Heart left ventricle (tissue), 16 donors: ENCODE data around the gene LPIN1. TPM values are rescaled to one million over a fixed set of nuclear protein-coding genes. Genes with fewer than 3 reads are reported as not detected.

Experiments used
- ATAC-seq, 4 donors: fragments of 200-7000 bp; cut with Tn5 transposase; one replicate each; pipeline ENCODE4 v1.9.1; 2020 to 2022; ENCODE audit warnings: moderate library complexity in 4 of 4, mild to moderate bottlenecking in 3 of 4, moderate number of reproducible peaks in 1 of 4
- DNase-seq, 5 donors: peaks; one replicate each; pipeline ENCODE4 v3.0.0-alpha.2; 2020
- H3K27ac ChIP-seq, 12 donors: fragments of 200-600 bp; sonication (generic) in 4 of 12; one replicate each; pipeline versions ENCODE4 v1.5.0 to v1.8.0; 2016 to 2022; ENCODE audit warnings: mild to moderate bottlenecking in 2 of 12
- H3K27me3 ChIP-seq, 9 donors: fragments of 200-600 bp; sonication (generic) in 2 of 9; one replicate each; pipeline versions ENCODE4 v1.5.1 to v1.8.0; 2016 to 2022; ENCODE audit warnings: mild to moderate bottlenecking in 3 of 9
- H3K36me3 ChIP-seq, 9 donors: fragments of 200-600 bp; sonication (generic) in 2 of 9; one replicate each; pipeline versions ENCODE4 v1.5.0 to v1.8.0; 2018 to 2022; ENCODE audit warnings: mild to moderate bottlenecking in 2 of 9
- H3K4me1 ChIP-seq, 12 donors: fragments of 200-600 bp; sonication (generic) in 4 of 12; one replicate each; pipeline versions ENCODE4 v1.5.0 to v1.8.0; 2016 to 2022; ENCODE audit warnings: mild to moderate bottlenecking in 3 of 12
- H3K4me3 ChIP-seq, 12 donors: fragments of 200-600 bp; sonication (generic) in 4 of 12; one replicate each; pipeline versions ENCODE4 v1.5.0 to v1.8.0; 2017 to 2022; ENCODE audit warnings: mild to moderate bottlenecking in 9 of 12, moderate library complexity in 4 of 12
- H3K9me3 ChIP-seq, 12 donors: fragments of 200-600 bp; sonication (generic) in 4 of 12; one replicate each; pipeline versions ENCODE4 v1.5.0 to v1.8.0; 2016 to 2022; ENCODE audit warnings: mild to moderate bottlenecking in 1 of 12
- POLR2A ChIP-seq, 2 donors: fragments of 450-650 bp; IDR thresholded peaks; one replicate each; pipeline ENCODE4 v1.6.1; 2017; ENCODE audit warnings: antibody characterized with exemption in 2 of 2, mild to moderate bottlenecking in 2 of 2, moderate library complexity in 2 of 2
- WGBS, 4 donors: extraction: QIAGEN DNeasy Blood & Tissue Kit in 2 of 4; methylation state at CpG; one replicate each; pipeline versions ENCODE4 v1.1.5 to v1.1.7; 2013 to 2018; 5-methylcytosine and 5-hydroxymethylcytosine counted together
- intact Hi-C, 10 donors: fragments of 100-400 bp; cut with DNase I; formaldehyde crosslinking; loops; one replicate each; pipeline versions ENCODE4 v1.11.1 to v1.14.2; 2022
- polyA plus RNA-seq, 2 donors: library from polyadenylated mRNA; stranded (reverse); fragments of 200-250 nt; gene quantifications; one replicate each; pipeline ENCODE4 v1.2.3, GENCODE V29; 2013
- total RNA-seq, 9 donors: library from RNA; depleted of rRNA in 2 of 9; stranded (reverse); fragments of >200 nt in 2 of 9; fragmentation: NEBNext Ultra II Directional in 3 of 9; extraction: Animal tissue kit (Norgen Biotek cat#: 25700) in 3 of 9; gene quantifications; one replicate each; pipeline versions ENCODE4 v1.1.0 to v1.2.4, GENCODE V29; 2016 to 2023
- TF ChIP-seq, protein P1 (sequence below), 12 donors: fragments of 200-600 bp; sonication (generic) in 4 of 12; IDR thresholded peaks; one replicate each; pipeline versions ENCODE4 v1.5.0 to v1.8.0; 2018 to 2022; ENCODE audit warnings: antibody characterized with exemption in 12 of 12, mild to moderate bottlenecking in 5 of 12
- donor health status: ischemic (EF 13 %, LVEDD 7.1; RV severe dilation, severe dysfunction).
- donor health status: healthy with polysubstance abuse.
- donor health status: DM: no; HTN: yes; CAD: no.
- donor health status: DM: no; HTN: no; CAD: no.
- donor health status: ischemic (EF 25% LVEDD 6.9; RV normal size, moderate dysfunction).
- donor health status: ischemic (EF 25% LVEDD 5.7; RV mildly dilated, moderate dysfunction).
- donor health status: healthy.
- donor health status: DM: yes; HTN: yes; CAD: no.
- donor health status: ischemic (EF 35%, LVEDD 5.7; RV mildly dilated, moderate dysfunction).
- donor health status: nonischemic (EF 11% LVEDD 7.7; RV severe dilation, severe dysfunction).
- donor health status: DM: yes; HTN: yes; CAD: no.
- donor health status: PGD.
- donor health status: ischemic (EF 29% LVEDD 5.4; RV normal size, mild dysfunction).
- donor health status: nonischemic (EF 23%, LVEDD 6.1; RV moderate dilation, normal function).

The LPIN1 gene
- total and polyA plus RNA-seq, 11 donors = 15.0 to 57.1 (median 43.8) TPM

DNA sequence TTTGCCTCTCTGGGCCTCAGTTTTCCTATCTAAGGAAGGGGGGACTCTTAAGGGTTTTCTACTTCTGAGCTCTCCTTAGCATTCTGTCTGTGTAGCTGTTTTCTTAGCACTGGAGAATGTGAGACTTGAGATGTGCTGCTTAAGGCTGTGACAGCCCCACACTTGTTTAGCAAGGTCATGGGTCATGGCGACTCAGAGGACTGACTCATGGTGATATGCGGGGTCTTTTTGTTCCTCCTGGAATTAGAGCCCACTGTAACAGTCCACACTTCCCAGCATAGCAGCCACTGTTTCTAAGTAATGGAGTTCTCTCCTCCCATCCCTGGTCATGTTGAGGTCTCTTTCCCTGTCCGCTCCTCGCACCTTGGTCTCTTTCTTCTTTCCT lies 4.1 kb upstream of the LPIN1 start:
- Histone ChIP-seq H3K4me3 (no peak overlapping the region), H3K27me3 (no peaks in the 10 kb centered on the region), H3K27ac (no peak overlapping the region), H3K36me3 (no peaks in the 10 kb centered on the region), H3K4me1 (peaks cover under 1 to 44% (median 22%) of the 10 kb centered on the region in 12 donors), H3K9me3 (no peaks in the 10 kb centered on the region)
- TF ChIP-seq, protein P1, sequence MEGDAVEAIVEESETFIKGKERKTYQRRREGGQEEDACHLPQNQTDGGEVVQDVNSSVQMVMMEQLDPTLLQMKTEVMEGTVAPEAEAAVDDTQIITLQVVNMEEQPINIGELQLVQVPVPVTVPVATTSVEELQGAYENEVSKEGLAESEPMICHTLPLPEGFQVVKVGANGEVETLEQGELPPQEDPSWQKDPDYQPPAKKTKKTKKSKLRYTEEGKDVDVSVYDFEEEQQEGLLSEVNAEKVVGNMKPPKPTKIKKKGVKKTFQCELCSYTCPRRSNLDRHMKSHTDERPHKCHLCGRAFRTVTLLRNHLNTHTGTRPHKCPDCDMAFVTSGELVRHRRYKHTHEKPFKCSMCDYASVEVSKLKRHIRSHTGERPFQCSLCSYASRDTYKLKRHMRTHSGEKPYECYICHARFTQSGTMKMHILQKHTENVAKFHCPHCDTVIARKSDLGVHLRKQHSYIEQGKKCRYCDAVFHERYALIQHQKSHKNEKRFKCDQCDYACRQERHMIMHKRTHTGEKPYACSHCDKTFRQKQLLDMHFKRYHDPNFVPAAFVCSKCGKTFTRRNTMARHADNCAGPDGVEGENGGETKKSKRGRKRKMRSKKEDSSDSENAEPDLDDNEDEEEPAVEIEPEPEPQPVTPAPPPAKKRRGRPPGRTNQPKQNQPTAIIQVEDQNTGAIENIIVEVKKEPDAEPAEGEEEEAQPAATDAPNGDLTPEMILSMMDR (IDR thresholded peaks at IDR 0.05) = no peak
- intact Hi-C loops = loop anchor here in 5 of 10 donors (2.0 to 5.0 kb wide), 3 partner anchors 35 to 40 kb away; no protein-coding TSS in a partner anchor
- DNase-seq (no peak), ATAC-seq (no peak)
- 92 to 95% (median 93%) methylated on average over 4 of the region's 4 CpGs for WGBS, 4 donors

DNA sequence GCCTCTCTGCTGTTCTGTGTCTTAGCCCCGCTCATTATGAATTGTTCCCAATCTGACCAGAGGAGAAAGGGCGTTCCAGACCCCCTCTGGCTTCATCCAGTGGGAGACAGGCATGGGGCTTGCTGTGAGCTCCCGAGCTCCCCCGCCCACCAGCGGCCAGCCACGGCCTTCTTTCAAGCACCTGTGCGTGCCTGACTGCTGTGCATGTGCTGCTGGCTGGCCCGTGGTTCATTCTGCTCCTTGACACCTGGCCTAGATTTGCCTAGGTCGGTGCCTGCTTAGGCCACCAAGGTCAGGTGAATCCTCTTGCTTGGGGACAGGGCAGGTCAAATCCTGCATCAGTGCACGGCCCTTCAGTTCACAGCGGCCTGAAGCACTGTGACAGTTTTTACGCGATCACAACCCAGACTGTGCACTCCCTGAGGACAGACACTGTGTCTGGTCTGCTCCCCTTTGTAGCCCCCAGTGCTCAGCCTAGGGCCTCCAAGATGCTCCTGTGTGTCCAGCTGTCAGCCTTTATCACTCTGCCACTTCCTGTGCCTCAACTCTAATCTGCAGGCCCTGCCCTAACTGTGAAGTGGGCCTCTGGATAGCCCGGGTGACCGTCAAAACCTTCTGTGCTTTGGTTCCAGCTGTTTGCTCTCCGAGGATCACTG lies 3.6 kb upstream of the LPIN1 start:
- whole genome bisulfite sequencing, 4 donors = 86 to 90% (median 88%) methylated on average over 16 of the region's 16 CpGs
- intact Hi-C loops = loop anchor here in 5 of 10 donors (2.0 to 5.0 kb wide), 3 partner anchors 34 to 41 kb away; no protein-coding TSS in a partner anchor
- TF ChIP-seq, protein P1 (IDR thresholded peaks at IDR 0.05) = no peak
- no peak for TF ChIP-seq POLR2A (IDR thresholded peaks at IDR 0.05)
- Histone ChIP-seq H3K27me3 (no peaks in the 10 kb centered on the region), H3K4me1 (peaks cover 6 to 49% (median 24%) of the 10 kb centered on the region in 12 donors), H3K4me3 (no peak overlapping the region), H3K27ac (no peak overlapping the region), H3K36me3 (no peaks in the 10 kb centered on the region), H3K9me3 (no peaks in the 10 kb centered on the region)
- ATAC-seq = no peak
- no peak for DNase-seq

DNA sequence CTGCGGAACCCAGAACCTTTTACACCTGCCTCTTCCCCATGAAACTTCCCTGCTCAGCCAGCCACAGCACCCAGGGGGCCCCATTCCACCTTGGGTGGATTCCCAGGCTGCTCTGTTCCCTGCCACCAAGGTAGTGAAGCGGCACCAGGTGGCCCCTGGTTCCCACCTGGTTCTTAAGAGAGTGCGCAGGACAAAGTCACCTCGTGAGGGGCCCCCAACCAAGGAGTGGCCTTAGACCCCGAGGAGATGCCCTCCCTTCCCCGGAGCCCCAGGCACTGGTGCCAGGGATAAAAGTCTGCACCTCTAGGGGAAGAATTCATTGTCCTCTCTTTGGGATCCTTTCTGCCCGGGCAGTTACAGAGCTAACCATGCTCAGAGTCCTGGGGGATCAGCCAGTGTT lies 3.1 kb upstream of the LPIN1 start:
- Histone ChIP-seq H3K4me3 (no peak overlapping the region), H3K9me3 (no peaks in the 10 kb centered on the region), H3K36me3 (no peaks in the 10 kb centered on the region), H3K27me3 (no peaks in the 10 kb centered on the region), H3K4me1 (peaks cover 9 to 53% (median 27%) of the 10 kb centered on the region in 12 donors), H3K27ac (peak overlapping the region in 3 of 12 donors; percentile 14 to 78 (median 63))
- no peak for TF ChIP-seq POLR2A (IDR thresholded peaks at IDR 0.05)
- TF ChIP-seq, protein P1 (IDR thresholded peaks at IDR 0.05) = no peak
- DNase-seq (peak in 1 of 5 donors; percentile 32), ATAC-seq (no peak)
- intact Hi-C loops = loop anchor here in 5 of 10 donors (2.0 to 5.0 kb wide), 3 partner anchors 34 to 41 kb away; no protein-coding TSS in a partner anchor
- WGBS, 4 donors = 72 to 90% (median 85%) methylated on average over 5 to 7 of the region's 7 CpGs

DNA sequence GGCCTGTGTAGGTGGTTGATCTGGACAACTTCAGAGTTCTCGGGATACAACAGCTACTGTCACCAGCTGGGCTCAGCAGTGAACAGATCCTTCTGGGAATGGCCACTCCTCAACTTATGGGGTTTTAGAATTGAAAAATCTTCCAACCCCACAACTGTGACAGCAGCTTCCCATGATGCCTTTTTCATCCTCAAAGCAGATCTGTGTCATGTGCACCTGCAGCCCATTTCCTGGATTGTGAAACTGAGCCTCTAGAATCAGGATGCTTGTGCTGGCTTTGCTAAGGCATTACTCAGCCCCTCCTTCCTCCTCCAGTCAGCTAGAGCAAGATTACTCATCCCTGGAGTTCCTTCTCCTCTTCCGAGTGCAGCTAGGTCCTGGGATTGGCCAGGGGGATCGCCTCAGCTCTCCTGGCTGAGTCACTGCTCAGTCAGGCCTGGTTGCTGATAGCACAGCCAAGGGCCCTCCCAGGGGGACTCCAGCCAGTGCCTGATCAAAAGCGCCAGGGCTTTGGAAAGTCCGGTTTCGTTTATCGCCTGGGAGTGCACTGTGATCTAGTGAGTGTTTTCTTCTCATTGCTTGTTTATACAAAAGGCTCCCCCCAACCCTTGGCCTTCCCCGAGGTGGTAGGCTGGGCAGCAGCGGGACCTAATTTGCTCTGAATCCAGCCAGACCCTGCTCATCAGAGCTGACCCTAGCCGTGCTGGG lies 2.4 kb upstream of the LPIN1 start:
- Histone ChIP-seq H3K4me1 (peaks cover 9 to 53% (median 28%) of the 10 kb centered on the region in 12 donors), H3K27me3 (no peaks in the 10 kb centered on the region), H3K9me3 (no peaks in the 10 kb centered on the region), H3K4me3 (peak overlapping the region in 9 of 12 donors; percentile 1 to 44 (median 24)), H3K36me3 (no peaks in the 10 kb centered on the region), H3K27ac (peak overlapping the region in 11 of 12 donors; percentile 11 to 84 (median 63))
- DNase-seq = peak; percentile 93 to 98 (median 94)
- ATAC-seq = peak; percentile 92 to 96 (median 93)
- 14 to 27% (median 20%) methylated on average over 10 of the region's 10 CpGs for WGBS, 4 donors
- intact Hi-C loops = loop anchor here in 6 of 10 donors (2.0 to 5.0 kb wide), 3 partner anchors 33 to 42 kb away; no protein-coding TSS in a partner anchor
- TF ChIP-seq, protein P1 (IDR thresholded peaks at IDR 0.05) = peak in 1 of 12 donors; percentile 5
- TF ChIP-seq POLR2A (IDR thresholded peaks at IDR 0.05) = peak in 1 of 2 donors; percentile 15
